Ureter (tissue), 1 donor: Measurements from ENCODE around the gene DCHS1. TPM values are rescaled to one million over a fixed set of nuclear protein-coding genes. Genes with fewer than 3 reads are reported as not detected.

ENCODE experiments used
- DNase-seq: peaks from one replicate; pipeline ENCODE4 v3.0.0-alpha.2; 2020; ENCODE audit warnings: low spot score
- total RNA-seq: library from RNA; stranded (reverse); gene quantifications from one replicate; pipeline ENCODE4 v1.2.4, GENCODE V29; 2023
- donor health status: DM: yes; HTN: yes; CAD: no.

Gene DCHS1
- total RNA-seq, 1 donor from 2014 or later, result 26.0 TPM

GRCh38 chr11:6612213-6613041, 43.2 kb downstream of the DCHS1 start, which contains the start of gene TAF10:
TSS of gene TAF10 (minus strand) at chr11:6612216. CDS start at chr11:6612189, 27 bp downstream.
- peak; percentile 98 for DNase-seq

GRCh38 chr11:6611963-6612212, 43.7 kb downstream of the DCHS1 start:
- no peak for DNase-seq

- DNase-seq, result no peak
These were observed 44.3 kb downstream of the DCHS1 start for GRCh38 chr11:6611092-6611962.

DNA sequence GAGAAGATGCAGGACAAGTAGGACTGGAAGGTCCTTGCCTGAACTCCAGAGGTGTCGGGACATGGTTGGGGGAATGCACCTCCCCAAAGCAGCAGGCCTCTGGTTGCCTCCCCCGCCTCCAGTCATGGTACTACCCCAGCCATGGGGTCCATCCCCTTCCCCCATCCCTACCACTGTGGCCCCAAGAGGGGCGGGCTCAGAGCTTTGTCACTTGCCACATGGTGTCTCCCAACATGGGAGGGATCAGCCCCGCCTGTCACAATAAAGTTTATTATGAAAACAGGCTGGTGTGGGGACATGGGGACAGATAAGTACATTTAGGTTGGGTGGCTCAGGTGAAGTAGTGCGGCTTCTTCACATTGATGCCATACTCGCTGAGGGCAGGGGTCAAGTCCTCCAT, 45.0 kb downstream of the DCHS1 start:
- DNase-seq, result no peak

- DNase-seq, result no peak
These were observed 46.0 kb downstream of the DCHS1 start for GRCh38 chr11:6609502-6610015.

GRCh38 chr11:6608726-6609501, 46.7 kb downstream of the DCHS1 start:
- no peak for DNase-seq

DNA sequence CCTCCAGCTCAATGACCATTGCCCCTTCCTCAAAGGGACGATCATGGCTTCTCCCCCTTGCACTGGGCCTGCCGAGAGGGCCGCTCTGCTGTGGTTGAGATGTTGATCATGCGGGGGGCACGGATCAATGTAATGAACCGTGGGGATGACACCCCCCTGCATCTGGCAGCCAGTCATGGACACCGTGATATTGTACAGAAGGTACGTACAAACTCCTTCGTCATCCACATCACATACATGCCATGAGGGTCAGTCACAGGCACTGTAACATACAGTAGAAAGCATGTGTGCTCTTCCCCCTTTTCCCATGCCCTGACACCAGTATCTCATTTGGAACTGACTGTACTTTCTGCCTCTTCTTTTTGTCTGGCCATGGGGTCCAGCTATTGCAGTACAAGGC, 47.6 kb downstream of the DCHS1 start:
- DNase-seq, result no peak

GRCh38 chr11:6607190-6607795, 48.3 kb downstream of the DCHS1 start:
- DNase-seq, result no peak

DNA sequence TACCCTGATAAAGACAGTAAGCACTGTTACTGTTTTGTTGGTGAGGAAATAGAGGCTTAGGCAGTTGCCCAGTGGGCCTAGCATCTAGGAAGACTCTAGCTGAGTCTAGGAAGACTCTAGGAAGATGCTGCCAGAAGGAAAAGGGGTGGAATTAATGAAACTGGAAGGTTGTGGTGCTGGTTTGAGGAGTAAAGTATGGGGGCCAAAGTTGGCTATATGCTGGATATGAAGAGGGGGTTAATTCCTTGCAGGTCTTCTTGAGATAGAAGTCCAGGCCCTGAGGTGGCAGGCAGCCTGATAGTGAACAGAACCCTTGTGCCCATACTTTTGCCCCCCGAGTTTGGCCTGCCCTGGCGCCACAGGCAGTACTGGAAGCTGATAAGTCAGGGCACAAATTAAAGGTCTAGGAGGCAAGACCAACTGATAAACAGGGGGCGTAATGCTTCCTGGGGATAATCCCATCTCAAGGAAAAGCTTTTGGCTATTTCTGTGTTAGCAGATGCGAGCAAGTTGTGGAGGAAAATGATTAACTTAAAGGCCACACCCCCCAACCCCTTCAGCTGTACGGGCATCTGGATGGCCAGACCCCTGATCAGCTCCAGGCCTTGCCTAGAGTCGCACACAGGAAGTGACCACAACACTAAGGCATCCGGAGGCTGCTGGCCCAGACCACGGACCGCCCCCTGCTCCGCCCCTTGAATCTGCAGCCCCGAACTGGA, 49.0 kb downstream of the DCHS1 start:
- DNase-seq, result peak; percentile 96

- no peak for DNase-seq
These were observed 50.8 kb downstream of the DCHS1 start for GRCh38 chr11:6604790-6605189.

- DNase-seq, result peak; percentile 72
These were observed 51.5 kb downstream of the DCHS1 start for GRCh38 chr11:6604081-6604626.

- peak; percentile 94 for DNase-seq
These were observed 52.1 kb downstream of the DCHS1 start, which contains the start of the genes ILK and RRP8 for GRCh38 chr11:6603287-6604080. TSS of gene ILK (plus strand) at chr11:6603774. CDS start at chr11:6604272, 498 bp downstream. TSS of gene RRP8 (minus strand) at chr11:6603616. CDS start at chr11:6603502, 114 bp downstream.

DNA sequence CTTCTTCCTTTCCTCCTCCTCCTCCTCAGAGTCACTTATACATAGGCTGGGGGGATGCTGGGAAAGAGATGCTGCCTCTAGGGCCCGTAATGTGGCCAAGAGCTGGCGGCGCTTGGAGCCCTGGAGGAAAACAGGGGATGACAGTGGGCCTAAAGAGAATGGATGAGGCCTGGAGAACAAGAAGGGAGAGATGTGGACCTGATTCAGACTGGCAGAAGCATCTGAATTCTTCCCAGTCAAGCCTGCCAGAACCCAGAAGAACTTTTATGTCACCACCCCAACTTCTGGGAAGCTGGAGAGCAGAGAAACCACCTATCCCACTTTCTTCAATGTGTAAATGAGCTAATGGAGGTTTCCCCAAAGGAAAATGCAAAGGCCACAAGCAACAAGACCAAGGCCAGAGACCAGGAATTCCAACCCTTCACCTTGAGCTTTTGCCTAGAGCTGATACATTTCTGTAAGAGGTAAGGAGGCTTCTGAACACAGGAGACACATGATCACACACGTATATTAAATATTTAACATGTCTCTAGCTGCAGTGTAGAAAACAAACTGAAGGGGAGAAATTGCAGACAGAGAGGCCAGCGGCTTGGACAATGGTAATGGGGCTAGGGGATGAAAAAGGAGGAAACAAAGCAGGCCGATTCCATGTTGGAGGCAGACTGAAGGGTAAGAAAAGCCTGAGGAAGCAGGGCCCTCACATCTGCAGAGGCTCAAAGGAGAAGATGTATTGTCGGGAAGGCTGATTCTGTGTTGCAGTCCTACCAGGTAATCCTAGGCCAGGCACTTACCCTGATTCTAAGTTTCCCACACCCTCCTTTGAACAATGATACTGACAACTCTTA, 53.3 kb downstream of the DCHS1 start:
- no peak for DNase-seq

GRCh38 chr11:6601041-6601461, 54.6 kb downstream of the DCHS1 start:
- DNase-seq, result no peak

- DNase-seq, result no peak
These were observed 55.7 kb downstream of the DCHS1 start for GRCh38 chr11:6599881-6600390.

GRCh38 chr11:6599449-6599848, 56.2 kb downstream of the DCHS1 start:
- DNase-seq, result no peak

DNA sequence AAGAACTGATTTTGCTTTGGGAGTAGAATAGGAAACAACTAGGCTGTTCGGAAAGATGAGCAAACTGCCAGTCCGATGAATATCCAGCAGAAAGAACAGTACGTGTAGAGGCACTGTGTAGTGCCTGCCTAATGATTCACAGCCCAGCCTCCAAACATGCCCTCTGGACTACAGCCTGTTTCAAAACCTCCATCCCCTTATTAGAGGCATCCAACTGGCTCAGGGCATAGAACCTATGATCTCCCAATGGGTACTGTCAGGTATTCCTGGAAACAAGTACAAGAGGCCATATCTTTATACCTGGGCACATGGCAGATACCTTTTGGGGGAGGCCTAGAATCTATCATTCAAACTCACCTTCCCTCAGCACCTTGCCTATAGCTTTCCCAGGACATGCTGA, 57.1 kb downstream of the DCHS1 start:
- no peak for DNase-seq

GRCh38 chr11:6596239-6596877, 59.3 kb downstream of the DCHS1 start:
- no peak for DNase-seq
